Measurements from ENCODE around the gene BCL3. TPM values are rescaled to one million over a fixed set of nuclear protein-coding genes. Genes with fewer than 3 reads are reported as not detected.

BCL3 gene
- total and polyA plus RNA-seq, 2 of the 13 experiments (the other 11 are each of a cell fraction or from before 2014, with no cell fraction given) = 2.3 to 4.0 TPM

DNA sequence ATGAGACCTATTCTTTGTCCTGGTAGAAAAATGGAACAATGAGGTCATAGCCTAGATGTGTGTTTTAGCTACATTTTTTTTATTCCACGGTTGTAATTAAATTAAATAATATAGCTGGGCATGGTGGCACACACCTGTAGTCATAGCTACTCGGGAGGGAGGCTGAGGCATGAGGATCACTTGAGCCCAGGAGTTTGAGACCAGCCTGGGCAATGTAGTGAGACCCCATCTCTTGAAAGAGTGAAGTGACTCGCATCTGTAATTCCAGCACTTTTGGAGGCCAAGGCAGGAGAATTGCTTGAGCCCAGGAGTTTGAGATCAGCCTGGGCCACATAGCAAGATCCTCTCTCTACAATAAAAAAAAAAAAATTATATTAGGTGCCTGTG lies 17.4 kb downstream of the BCL3 start:
- intact Hi-C loops (cut with micrococcal nuclease; ENCODE audit: unreplicated experiment) = no loop called here
- Histone ChIP-seq H3K4me2 (ENCODE audit: low read depth, low read length) (peak overlapping the region; percentile 39; the same call in 1 of the 2 replicates), H3K36me3 (replicated peaks in 1 of 2; ENCODE audit: control insufficient read depth in 1 of 2, insufficient read depth in 2 of 2, low read length in 2 of 2) (no peaks in the 10 kb centered on the region), H4K20me1 (ENCODE audit: insufficient read depth, low read length) (no peaks in the 10 kb centered on the region), H3K79me2 (ENCODE audit: insufficient read depth, low read length) (no peaks in the 10 kb centered on the region), H3K27me3 (ENCODE audit: control insufficient read depth in 1 of 2, insufficient read depth in 2 of 2, low read length in 2 of 2) (no peaks in the 10 kb centered on the region), H2AFZ (ENCODE audit: low read length) (no peak overlapping the region), H3K4me1 (ENCODE audit: insufficient read depth, low read length) (peaks cover 64% of the 10 kb centered on the region), H3K9ac (ENCODE audit: insufficient read depth, low read depth, low read length) (no peak overlapping the region), H3K9me3 (ENCODE audit: low read length) (no peaks in the 10 kb centered on the region), H3K27ac (ENCODE audit: extremely low read length, insufficient read depth, low read length) (peak overlapping the region; percentile 51), H3K4me3 (replicated peaks in 1 of 3; ENCODE audit: insufficient read depth in 1 of 3, low read depth in 2 of 3, low read length in 3 of 3) (no peak overlapping the region)
- no peak for FAIRE-seq
- ChIA-PET POLR2A (interaction anchor here (0.8 to 2.6 kb wide), 13 partner anchors 9 to 76 kb away, joined by 3 to 42 read pairs (median 6); partner anchors contain the start of gene BCAM), CTCF (ENCODE audit: low intra/inter-chr PET ratio, low total read pairs) (no interaction called here)
- 25% methylated on average over 3 of the region's 3 CpGs for WGBS (ENCODE audit: low lambda C conversion rate)
- in situ Hi-C loops (cut with HindIII; ENCODE audit: extremely low pct_ligation_motif_present, low pct_unique_long_range_greater_than_20kb) = loop anchor here (5.0 kb wide), 1 partner anchor 79 kb away; no protein-coding TSS in a partner anchor
- no TSS peak for BruUV-seq (replicated peaks)
- ATAC-seq = no peak
- DNase-seq (ENCODE audit: low spot score) = no peak
- peak; percentile 91 for TF ChIP-seq ZNF121 (CRISPR knock-in tag; IDR thresholded peaks at IDR 0.05)
- TF ChIP-seq, protein P1, sequence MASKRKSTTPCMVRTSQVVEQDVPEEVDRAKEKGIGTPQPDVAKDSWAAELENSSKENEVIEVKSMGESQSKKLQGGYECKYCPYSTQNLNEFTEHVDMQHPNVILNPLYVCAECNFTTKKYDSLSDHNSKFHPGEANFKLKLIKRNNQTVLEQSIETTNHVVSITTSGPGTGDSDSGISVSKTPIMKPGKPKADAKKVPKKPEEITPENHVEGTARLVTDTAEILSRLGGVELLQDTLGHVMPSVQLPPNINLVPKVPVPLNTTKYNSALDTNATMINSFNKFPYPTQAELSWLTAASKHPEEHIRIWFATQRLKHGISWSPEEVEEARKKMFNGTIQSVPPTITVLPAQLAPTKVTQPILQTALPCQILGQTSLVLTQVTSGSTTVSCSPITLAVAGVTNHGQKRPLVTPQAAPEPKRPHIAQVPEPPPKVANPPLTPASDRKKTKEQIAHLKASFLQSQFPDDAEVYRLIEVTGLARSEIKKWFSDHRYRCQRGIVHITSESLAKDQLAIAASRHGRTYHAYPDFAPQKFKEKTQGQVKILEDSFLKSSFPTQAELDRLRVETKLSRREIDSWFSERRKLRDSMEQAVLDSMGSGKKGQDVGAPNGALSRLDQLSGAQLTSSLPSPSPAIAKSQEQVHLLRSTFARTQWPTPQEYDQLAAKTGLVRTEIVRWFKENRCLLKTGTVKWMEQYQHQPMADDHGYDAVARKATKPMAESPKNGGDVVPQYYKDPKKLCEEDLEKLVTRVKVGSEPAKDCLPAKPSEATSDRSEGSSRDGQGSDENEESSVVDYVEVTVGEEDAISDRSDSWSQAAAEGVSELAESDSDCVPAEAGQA (IDR thresholded peaks at IDR 0.05; ENCODE audit: low read depth) = no peak
- TF ChIP-seq, protein P1 (CRISPR knock-in tag; IDR thresholded peaks at IDR 0.05; ENCODE audit: borderline replicate concordance) = no peak
- TF ChIP-seq POLR2G (IDR thresholded peaks at IDR 0.05; ENCODE audit: low read depth, low read length) = no peak
- TF ChIP-seq ZNF335 (CRISPR knock-in tag; IDR thresholded peaks at IDR 0.05) = no peak
- no peak for TF ChIP-seq SIN3B (IDR thresholded peaks at IDR 0.05; ENCODE audit: low read length)
- TF ChIP-seq SMC3 (IDR thresholded peaks at IDR 0.05; ENCODE audit: low read length) = no peak
- TF ChIP-seq ATF7 (IDR thresholded peaks at IDR 0.05) = 0 out of 2 replicates have a peak, but pooled peaks have one; percentile 29
- TF ChIP-seq ATF7 (CRISPR knock-in tag; IDR thresholded peaks at IDR 0.05) = no peak
- TF ChIP-seq ATM (IDR thresholded peaks at IDR 0.05; ENCODE audit: borderline replicate concordance) = no peak
- TF ChIP-seq, protein P2, sequence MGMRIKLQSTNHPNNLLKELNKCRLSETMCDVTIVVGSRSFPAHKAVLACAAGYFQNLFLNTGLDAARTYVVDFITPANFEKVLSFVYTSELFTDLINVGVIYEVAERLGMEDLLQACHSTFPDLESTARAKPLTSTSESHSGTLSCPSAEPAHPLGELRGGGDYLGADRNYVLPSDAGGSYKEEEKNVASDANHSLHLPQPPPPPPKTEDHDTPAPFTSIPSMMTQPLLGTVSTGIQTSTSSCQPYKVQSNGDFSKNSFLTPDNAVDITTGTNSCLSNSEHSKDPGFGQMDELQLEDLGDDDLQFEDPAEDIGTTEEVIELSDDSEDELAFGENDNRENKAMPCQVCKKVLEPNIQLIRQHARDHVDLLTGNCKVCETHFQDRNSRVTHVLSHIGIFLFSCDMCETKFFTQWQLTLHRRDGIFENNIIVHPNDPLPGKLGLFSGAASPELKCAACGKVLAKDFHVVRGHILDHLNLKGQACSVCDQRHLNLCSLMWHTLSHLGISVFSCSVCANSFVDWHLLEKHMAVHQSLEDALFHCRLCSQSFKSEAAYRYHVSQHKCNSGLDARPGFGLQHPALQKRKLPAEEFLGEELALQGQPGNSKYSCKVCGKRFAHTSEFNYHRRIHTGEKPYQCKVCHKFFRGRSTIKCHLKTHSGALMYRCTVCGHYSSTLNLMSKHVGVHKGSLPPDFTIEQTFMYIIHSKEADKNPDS (CRISPR knock-in tag; IDR thresholded peaks at IDR 0.05) = no peak
- TF ChIP-seq, protein P3, sequence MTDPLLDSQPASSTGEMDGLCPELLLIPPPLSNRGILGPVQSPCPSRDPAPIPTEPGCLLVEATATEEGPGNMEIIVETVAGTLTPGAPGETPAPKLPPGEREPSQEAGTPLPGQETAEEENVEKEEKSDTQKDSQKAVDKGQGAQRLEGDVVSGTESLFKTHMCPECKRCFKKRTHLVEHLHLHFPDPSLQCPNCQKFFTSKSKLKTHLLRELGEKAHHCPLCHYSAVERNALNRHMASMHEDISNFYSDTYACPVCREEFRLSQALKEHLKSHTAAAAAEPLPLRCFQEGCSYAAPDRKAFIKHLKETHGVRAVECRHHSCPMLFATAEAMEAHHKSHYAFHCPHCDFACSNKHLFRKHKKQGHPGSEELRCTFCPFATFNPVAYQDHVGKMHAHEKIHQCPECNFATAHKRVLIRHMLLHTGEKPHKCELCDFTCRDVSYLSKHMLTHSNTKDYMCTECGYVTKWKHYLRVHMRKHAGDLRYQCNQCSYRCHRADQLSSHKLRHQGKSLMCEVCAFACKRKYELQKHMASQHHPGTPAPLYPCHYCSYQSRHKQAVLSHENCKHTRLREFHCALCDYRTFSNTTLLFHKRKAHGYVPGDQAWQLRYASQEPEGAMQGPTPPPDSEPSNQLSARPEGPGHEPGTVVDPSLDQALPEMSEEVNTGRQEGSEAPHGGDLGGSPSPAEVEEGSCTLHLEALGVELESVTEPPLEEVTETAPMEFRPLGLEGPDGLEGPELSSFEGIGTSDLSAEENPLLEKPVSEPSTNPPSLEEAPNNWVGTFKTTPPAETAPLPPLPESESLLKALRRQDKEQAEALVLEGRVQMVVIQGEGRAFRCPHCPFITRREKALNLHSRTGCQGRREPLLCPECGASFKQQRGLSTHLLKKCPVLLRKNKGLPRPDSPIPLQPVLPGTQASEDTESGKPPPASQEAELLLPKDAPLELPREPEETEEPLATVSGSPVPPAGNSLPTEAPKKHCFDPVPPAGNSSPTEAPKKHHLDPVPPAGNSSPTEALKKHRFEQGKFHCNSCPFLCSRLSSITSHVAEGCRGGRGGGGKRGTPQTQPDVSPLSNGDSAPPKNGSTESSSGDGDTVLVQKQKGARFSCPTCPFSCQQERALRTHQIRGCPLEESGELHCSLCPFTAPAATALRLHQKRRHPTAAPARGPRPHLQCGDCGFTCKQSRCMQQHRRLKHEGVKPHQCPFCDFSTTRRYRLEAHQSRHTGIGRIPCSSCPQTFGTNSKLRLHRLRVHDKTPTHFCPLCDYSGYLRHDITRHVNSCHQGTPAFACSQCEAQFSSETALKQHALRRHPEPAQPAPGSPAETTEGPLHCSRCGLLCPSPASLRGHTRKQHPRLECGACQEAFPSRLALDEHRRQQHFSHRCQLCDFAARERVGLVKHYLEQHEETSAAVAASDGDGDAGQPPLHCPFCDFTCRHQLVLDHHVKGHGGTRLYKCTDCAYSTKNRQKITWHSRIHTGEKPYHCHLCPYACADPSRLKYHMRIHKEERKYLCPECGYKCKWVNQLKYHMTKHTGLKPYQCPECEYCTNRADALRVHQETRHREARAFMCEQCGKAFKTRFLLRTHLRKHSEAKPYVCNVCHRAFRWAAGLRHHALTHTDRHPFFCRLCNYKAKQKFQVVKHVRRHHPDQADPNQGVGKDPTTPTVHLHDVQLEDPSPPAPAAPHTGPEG (CRISPR knock-in tag; IDR thresholded peaks at IDR 0.05) = no peak
- TF ChIP-seq ZNF644 (CRISPR knock-in tag; IDR thresholded peaks at IDR 0.05; ENCODE audit: low read depth) = no peak
